Stomach smooth muscle (tissue), 2 donors: ENCODE data around the gene PRPH2.
"Not testable (repeated sequence)": the region's sequence is repeated elsewhere in the genome, so short reads cannot be mapped to it uniquely, and the experiment has no call there.

Experiments
- H3K27ac ChIP-seq: one replicate; pipeline ENCODE4 v1.7.0; 2013; ENCODE audit warnings: mild to moderate bottlenecking, low read length, inconsistent platforms
- H3K27me3 ChIP-seq, 2 donors: one replicate each; pipeline ENCODE4 v1.7.0; 2013; ENCODE audit warnings: low read length in 2 of 2; ENCODE audit not compliant: insufficient read depth in 2 of 2, control insufficient read depth in 1 of 2
- H3K36me3 ChIP-seq, 2 donors: one replicate each; pipeline ENCODE4 v1.7.0; 2013; ENCODE audit warnings: low read length in 2 of 2; ENCODE audit not compliant: control insufficient read depth in 2 of 2, insufficient read depth in 2 of 2
- H3K4me1 ChIP-seq: one replicate; pipeline ENCODE4 v1.7.0; 2013; ENCODE audit warnings: low read length; ENCODE audit not compliant: control insufficient read depth, insufficient read depth
- H3K4me3 ChIP-seq, 2 donors: one replicate each; pipeline ENCODE4 v1.7.0; 2013; ENCODE audit warnings: low read length in 2 of 2
- H3K9ac ChIP-seq, 2 donors: one replicate each; pipeline ENCODE4 v1.7.0; 2013; ENCODE audit warnings: low read length in 2 of 2, mild to moderate bottlenecking in 1 of 2
- H3K9me3 ChIP-seq, 2 donors: one replicate each; pipeline ENCODE4 v1.7.0; 2013; ENCODE audit warnings: low read length in 2 of 2; ENCODE audit not compliant: control insufficient read depth in 2 of 2
- donor health status: healthy.
- donor health status: Pancreatic carcinoma.

Gene PRPH2

DNA sequence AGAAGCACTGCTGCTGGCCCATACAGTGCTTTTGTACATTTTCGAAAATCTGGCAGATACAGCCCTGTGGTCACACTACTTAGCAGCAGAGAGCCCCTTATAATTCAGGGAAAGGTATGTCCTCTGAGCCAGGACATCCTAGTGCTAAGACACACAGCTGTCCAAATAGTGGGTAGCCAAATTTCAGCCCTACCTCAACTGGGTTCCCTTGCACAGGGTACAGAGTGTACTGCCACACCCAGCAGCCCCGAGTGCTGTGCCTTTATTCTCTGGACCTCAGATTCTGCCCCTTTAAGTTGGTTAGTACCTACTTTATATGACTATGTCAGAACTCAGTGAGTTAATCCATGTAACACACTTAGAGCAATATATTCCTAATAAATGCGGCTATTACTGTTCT lies 47.6 kb downstream of the PRPH2 start:
- Histone ChIP-seq H3K4me1 (no peaks in the 10 kb centered on the region), H3K4me3 (no peak overlapping the region), H3K36me3 (peaks cover 72 to 77% of the 10 kb centered on the region in 2 donors), H3K27me3 (no peaks in the 10 kb centered on the region), H3K9me3 (no peaks in the 10 kb centered on the region), H3K9ac (no peak overlapping the region), H3K27ac (no peak overlapping the region)

DNA sequence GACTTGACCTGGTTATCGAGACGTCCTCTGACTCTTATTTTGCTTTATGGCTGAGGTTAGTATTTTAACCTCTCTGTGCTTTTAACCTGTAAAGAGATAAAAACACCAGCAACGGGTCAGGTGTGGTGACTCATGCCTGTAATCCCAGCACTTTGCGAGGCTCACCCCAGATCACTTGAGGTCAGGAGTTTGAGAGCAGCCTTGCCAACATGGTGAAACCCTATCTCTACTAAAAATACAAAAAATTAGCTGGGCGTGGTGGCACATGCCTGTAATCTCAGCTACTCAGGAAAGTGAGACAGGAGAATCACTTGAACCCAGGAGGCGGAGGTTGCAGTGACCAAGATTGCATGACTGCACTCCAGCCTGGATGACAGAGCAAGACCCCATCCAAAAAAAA lies 48.0 kb downstream of the PRPH2 start:
- not testable (repeated sequence) for H3K9ac ChIP-seq, H3K27me3 ChIP-seq, H3K4me3 ChIP-seq, H3K27ac ChIP-seq, H3K9me3 ChIP-seq, H3K4me1 ChIP-seq
- peaks cover 72 to 78% of the 10 kb centered on the region in 2 donors for H3K36me3 ChIP-seq

DNA sequence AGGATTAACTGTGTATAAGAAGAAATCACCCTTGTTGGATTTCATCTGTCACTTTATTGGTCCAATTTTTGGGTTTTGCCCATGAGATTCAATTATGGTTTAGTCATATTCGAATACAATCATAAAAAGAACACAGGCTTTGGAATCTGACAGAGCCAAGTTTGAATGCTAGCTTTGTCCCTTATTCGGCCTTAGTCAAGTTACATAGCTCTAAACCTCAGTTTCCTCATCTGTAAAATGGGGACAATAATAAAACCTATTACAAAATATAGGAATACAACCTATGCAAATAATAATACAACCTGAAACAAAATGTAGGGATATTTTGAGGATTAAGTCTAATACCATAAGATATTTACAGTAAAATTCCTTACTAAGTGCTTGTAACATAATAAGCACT lies 57.7 kb downstream of the PRPH2 start:
- no peaks in the 10 kb centered on the region for H3K27me3 ChIP-seq
- H3K4me1 ChIP-seq = no peaks in the 10 kb centered on the region
- H3K9me3 ChIP-seq = no peaks in the 10 kb centered on the region
- no peak overlapping the region for H3K9ac ChIP-seq
- H3K36me3 ChIP-seq = peaks cover 34 to 40% of the 10 kb centered on the region in 2 donors
- H3K4me3 ChIP-seq = no peak overlapping the region
- H3K27ac ChIP-seq = no peak overlapping the region

DNA sequence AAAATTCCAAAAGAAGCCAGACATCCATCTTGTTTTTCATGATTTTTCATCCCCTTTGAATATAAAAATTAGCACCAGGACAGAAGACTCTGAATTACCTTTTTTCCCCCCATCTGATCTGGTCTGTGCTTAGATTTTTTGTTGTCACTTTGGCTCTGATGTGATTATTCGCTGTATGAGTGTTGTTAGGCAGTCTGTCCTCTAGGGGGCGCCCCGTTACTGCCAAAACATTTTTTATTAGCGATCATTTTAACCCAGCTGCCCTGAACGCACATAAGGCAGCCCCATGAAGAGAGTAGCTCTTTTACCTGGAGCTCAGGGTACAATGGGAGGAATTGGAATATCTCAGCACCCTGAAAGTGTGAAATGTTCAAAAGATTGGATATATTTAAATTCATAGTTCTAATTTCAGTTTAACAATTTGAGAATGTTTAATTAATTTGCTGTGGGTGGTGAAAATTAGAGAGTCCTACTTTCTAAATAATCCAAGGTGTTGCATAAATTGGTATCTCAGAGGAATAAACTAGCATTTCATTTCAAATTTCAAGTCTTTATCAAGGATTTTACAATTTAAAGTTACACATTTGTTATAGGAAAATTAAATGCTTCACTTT lies 60.8 kb downstream of the PRPH2 start:
- Histone ChIP-seq H3K4me1 (no peaks in the 10 kb centered on the region), H3K9me3 (no peaks in the 10 kb centered on the region), H3K4me3 (no peak overlapping the region), H3K36me3 (peaks cover 34 to 44% of the 10 kb centered on the region in 2 donors), H3K9ac (no peak overlapping the region), H3K27ac (no peak overlapping the region), H3K27me3 (no peaks in the 10 kb centered on the region)

DNA sequence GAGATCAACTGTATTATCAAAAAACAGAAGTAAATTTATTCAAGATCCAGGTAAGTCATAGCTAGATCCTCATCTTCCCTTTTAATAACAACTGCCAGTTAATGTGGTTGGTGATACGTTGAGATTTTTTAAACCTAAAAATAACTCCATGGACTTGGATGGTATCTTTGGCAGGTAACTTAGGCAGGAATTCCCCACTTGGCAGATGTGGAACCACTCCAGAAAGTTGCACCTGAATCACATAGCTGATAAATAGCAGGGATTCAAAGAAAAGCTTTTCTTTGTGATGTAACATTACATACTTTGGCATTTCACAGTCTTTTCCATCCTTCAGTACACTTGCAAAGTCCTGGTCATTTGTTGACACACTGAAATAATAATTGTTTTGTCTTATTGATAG lies 62.6 kb downstream of the PRPH2 start:
- Histone ChIP-seq H3K9ac (no peak overlapping the region), H3K4me3 (no peak overlapping the region), H3K27me3 (no peaks in the 10 kb centered on the region), H3K4me1 (no peaks in the 10 kb centered on the region), H3K9me3 (no peaks in the 10 kb centered on the region), H3K36me3 (peaks cover 26 to 41% of the 10 kb centered on the region in 2 donors), H3K27ac (no peak overlapping the region)

DNA sequence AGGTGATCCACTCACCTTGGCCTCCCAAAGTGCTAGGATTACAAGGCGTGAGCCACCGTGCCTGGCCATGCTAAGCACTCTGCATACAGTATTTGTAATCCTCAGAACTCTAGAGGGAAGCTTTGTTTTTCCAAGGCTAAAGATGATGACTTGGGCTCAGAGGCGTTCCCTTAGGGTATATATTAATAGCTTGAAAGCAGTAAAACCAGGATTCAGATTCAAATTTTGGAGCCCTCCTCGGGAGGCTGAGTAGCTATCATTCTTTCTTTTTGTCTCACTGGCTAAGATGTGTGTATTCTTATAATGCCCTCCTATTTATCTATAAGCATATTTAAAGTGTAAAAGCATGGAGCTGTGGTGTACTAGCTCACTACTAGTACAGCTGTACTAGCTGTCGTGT lies 68.5 kb downstream of the PRPH2 start:
- no peak overlapping the region for H3K27ac ChIP-seq
- H3K36me3 ChIP-seq = peaks cover 34 to 49% of the 10 kb centered on the region in 2 donors
- no peaks in the 10 kb centered on the region for H3K27me3 ChIP-seq
- H3K4me3 ChIP-seq = no peak overlapping the region
- no peak overlapping the region for H3K9ac ChIP-seq
- H3K4me1 ChIP-seq = no peaks in the 10 kb centered on the region
- H3K9me3 ChIP-seq = no peaks in the 10 kb centered on the region

DNA sequence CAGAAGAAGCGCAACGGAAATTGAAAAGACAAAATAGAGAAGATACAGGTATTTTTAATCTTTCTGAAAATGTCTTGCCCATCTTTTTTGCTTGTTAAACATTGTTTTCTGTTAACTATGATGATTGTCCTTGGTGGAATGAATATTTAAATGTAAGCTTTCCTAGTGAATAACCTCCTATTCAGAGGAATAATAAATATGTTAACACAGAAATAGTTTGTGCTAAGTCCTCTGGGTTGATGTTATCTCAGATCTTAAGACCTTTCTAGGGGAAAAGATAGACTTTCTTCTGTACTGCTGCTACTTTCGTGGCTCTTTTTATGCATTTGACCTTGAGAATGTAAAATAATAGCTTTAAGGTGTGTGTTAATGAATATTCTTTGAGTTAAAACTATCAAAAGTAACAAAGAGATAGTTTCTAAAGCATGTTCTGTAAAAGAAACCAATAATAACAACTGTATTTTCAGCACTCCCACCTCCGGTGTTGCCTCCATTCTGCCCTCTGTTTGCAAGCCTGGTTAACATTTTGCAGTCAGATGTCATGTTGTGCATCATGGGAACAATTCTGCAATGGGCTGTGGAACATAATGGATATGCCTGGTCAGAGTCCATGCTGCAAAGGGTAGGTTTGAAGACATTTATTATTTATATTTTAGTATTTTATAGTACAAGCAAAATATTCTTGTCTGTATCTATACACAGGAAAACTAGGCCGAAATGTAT lies 70.2 kb downstream of the PRPH2 start:
- Histone ChIP-seq H3K36me3 (peaks cover 36 to 50% of the 10 kb centered on the region in 2 donors), H3K9ac (no peak overlapping the region), H3K27me3 (no peaks in the 10 kb centered on the region), H3K9me3 (no peaks in the 10 kb centered on the region), H3K4me1 (no peaks in the 10 kb centered on the region), H3K4me3 (no peak overlapping the region), H3K27ac (no peak overlapping the region)
